Measurements from ENCODE around the gene SLC19A1.

SLC19A1 gene

DNA sequence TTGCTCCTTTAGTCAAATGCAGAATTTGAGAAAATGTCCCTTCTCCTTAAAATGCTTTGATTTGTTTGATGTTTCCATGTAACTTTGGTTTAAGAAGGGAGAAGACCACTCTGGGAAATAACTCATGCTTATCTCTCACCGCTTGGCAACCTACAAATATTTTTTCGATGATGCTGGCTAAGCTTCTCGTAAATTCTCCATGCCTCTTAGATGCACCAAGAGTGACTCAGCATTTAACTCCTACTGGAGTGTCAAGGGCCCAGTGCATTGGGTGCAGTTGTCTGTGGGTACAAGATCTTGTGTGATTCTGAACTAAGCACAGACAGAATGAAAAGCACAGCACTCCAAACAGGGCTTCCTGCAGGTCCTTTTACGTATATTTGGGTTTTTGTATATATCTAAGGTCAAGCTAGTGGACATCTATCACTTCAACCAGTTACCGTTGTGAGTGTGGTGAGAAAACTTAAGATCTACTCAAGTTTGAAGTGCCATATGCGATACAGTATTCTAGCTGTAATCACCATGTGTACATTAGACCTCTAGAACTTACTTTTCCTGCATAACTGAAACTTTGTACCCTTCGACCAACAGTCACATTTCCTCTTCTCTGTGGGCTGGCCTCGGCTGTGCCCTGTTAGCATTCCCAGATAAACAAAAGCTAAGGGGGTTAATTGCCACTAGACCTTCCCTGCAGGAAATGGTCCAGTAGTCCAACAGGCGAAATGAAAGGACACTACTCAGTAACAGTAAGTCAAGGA lies 81.5 kb downstream of the SLC19A1 start:
- no peak overlapping the region for H4K91ac ChIP-seq (ENCODE audit: low read length)
- peaks cover 11% of the 10 kb centered on the region for H3K9me3 ChIP-seq (ENCODE audit: control insufficient read depth, low read length)
- no peaks in the 10 kb centered on the region for H3K27me3 ChIP-seq (ENCODE audit: control insufficient read depth in 1 of 2, insufficient read depth in 1 of 2, low read length in 2 of 2)
- H3K36me3 ChIP-seq (ENCODE audit: control insufficient read depth in 1 of 2, insufficient read depth in 2 of 2, low read depth in 1 of 2, low read length in 2 of 2), result peaks cover 0 to 77% of the 10 kb centered on the region in 2 experiments
- peak overlapping the region in 1 of 2 experiments; percentile 69 for H3K18ac ChIP-seq (ENCODE audit: low read depth in 1 of 2, low read length in 2 of 2)
- no peak overlapping the region for H3K9ac ChIP-seq (ENCODE audit: low read length)
- peaks cover 40% of the 10 kb centered on the region for H3K4me1 ChIP-seq (ENCODE audit: control insufficient read depth, insufficient read depth, low read depth, low read length)
- no peak overlapping the region for H4K8ac ChIP-seq (ENCODE audit: low read length)
- peak; percentile 91 for DNase-seq
- H2BK5ac ChIP-seq (ENCODE audit: low read depth, low read length, poor library complexity, severe bottlenecking), result no peak overlapping the region
- WGBS, result 12% methylated on average over 8 of the region's 9 CpGs
- no peak overlapping the region for H3K14ac ChIP-seq (ENCODE audit: low read length in 2 of 2)
- no peak overlapping the region for H3K4me3 ChIP-seq (ENCODE audit: insufficient read depth in 1 of 2, low read depth in 1 of 2, low read length in 2 of 2)
- no peak overlapping the region for H2AFZ ChIP-seq (ENCODE audit: low read depth, low read length)
- no peak overlapping the region for H3K4me2 ChIP-seq (ENCODE audit: low read length, poor library complexity, severe bottlenecking)
- H3K79me1 ChIP-seq (replicated peaks; ENCODE audit: low read length, poor library complexity, severe bottlenecking), result peaks cover 37% of the 10 kb centered on the region
- H2BK12ac ChIP-seq (ENCODE audit: low read length in 2 of 2), result no peak overlapping the region
- H2BK15ac ChIP-seq (ENCODE audit: low read depth, poor library complexity, severe bottlenecking), result no peak overlapping the region
- H3K27ac ChIP-seq (ENCODE audit: low read length, poor library complexity, severe bottlenecking), result peak overlapping the region; percentile 26
- H2BK120ac ChIP-seq (ENCODE audit: low read depth, low read length), result no peak overlapping the region
- H3K4ac ChIP-seq (ENCODE audit: low read depth in 1 of 2, low read length in 2 of 2), result no peak overlapping the region
- no peak overlapping the region for H2AK5ac ChIP-seq (ENCODE audit: low read length, severe bottlenecking)
- no peak overlapping the region for H3K23ac ChIP-seq (ENCODE audit: low read length in 2 of 2)

DNA sequence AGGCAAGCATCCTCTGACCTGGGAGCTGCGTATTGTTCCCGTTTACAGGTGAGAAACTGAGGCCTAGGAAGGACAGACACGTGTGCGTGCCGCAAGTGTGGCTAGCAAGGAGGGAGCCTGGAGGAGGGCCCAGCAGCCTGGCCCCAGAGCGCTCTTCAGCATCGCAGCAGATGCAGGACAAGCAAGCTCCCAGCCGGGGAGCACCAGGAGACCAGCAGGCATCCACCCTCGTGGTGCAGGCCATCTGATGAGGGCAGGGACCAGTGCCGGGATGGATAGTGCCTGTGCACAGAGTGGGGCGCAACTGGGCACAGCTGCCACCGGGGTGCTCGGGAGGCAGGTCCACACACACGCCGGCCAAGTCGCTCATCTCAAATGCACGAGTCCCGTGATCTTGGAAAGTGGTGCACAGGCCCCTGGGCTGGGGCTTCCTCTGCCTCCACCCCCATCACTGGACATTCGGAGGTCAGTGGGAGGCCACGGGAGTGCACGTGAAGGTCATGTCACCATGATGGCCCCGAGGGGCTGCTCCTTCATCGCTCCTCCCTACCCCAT lies 82.2 kb downstream of the SLC19A1 start:
- peak overlapping the region in 1 of 2 experiments; percentile 71 for H3K14ac ChIP-seq (ENCODE audit: low read length in 2 of 2)
- WGBS, result 87% methylated on average over 23 of the region's 23 CpGs

DNA sequence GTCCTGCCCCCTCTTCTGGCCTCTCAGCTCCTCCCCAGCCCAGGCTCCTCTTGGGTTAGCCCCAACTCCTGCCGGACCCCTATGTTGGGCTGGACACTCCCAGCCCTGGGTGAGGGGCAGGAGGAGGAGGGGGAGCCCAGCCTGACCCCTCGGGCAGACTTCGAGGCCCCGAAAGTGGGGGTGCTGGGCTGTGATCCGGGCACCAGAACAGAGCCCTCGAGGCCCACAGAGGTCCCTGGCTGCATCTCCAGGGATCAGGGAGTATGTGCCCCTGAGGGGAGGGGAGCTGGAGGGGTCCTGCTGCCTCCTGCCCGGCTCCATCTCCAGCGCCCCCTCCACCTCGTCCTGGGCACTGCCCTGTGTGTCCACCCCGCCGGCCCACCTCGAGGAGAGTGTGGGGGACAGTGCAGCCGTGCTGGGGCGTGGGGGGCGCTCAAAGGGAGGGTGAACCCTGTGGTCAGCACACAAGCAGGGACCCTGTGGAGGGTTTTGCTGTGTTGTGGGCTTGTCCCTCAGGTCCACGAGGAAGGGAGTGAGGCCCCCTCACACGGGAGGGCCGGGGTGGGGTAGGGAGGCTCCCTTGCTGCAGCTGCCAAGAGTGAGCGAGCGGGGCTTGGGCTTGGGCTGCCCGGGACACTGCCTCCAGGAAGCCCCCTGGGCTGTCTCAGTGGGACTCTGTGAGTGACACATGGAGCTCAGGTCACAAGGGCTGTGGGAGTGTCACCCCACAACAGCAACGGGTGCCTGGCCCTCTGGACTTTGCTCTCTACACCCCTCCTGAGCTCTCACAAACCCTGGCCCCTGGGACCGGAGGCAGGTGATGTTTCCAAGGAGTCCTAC lies 82.8 kb downstream of the SLC19A1 start:
- no peak overlapping the region for H3K4me2 ChIP-seq (ENCODE audit: low read length, poor library complexity, severe bottlenecking)
- no peak overlapping the region for H3K4me3 ChIP-seq (ENCODE audit: insufficient read depth in 1 of 2, low read depth in 1 of 2, low read length in 2 of 2)
- no peak overlapping the region for H2AK5ac ChIP-seq (ENCODE audit: low read length, severe bottlenecking)
- peak overlapping the region in 1 of 2 experiments; percentile 69 for H3K18ac ChIP-seq (ENCODE audit: low read depth in 1 of 2, low read length in 2 of 2)
- 92% methylated on average over 22 of the region's 23 CpGs for WGBS
- H2AFZ ChIP-seq (ENCODE audit: low read depth, low read length), result no peak overlapping the region
- H3K4ac ChIP-seq (ENCODE audit: low read depth in 1 of 2, low read length in 2 of 2), result no peak overlapping the region
- peaks cover 32% of the 10 kb centered on the region for H3K79me1 ChIP-seq (replicated peaks; ENCODE audit: low read length, poor library complexity, severe bottlenecking)
- H4K8ac ChIP-seq (ENCODE audit: low read length), result peak overlapping the region; percentile 12
- peaks cover 53% of the 10 kb centered on the region for H3K4me1 ChIP-seq (ENCODE audit: control insufficient read depth, insufficient read depth, low read depth, low read length)
- H3K9ac ChIP-seq (ENCODE audit: low read length), result no peak overlapping the region
- no peak overlapping the region for H2BK5ac ChIP-seq (ENCODE audit: low read depth, low read length, poor library complexity, severe bottlenecking)
- peak overlapping the region; percentile 6 for H2BK15ac ChIP-seq (ENCODE audit: low read depth, poor library complexity, severe bottlenecking)
- DNase-seq, result no peak
- H3K27me3 ChIP-seq (ENCODE audit: control insufficient read depth in 1 of 2, insufficient read depth in 1 of 2, low read length in 2 of 2), result peaks cover 0 to under 1% of the 10 kb centered on the region in 2 experiments
- peaks cover 11% of the 10 kb centered on the region for H3K9me3 ChIP-seq (ENCODE audit: control insufficient read depth, low read length)
- no peak overlapping the region for H3K27ac ChIP-seq (ENCODE audit: low read length, poor library complexity, severe bottlenecking)
- no peak overlapping the region for H3K23ac ChIP-seq (ENCODE audit: low read length in 2 of 2)
- H4K91ac ChIP-seq (ENCODE audit: low read length), result no peak overlapping the region
- H2BK120ac ChIP-seq (ENCODE audit: low read depth, low read length), result peak overlapping the region; percentile 36
- H3K14ac ChIP-seq (ENCODE audit: low read length in 2 of 2), result no peak overlapping the region
- H3K36me3 ChIP-seq (ENCODE audit: control insufficient read depth in 1 of 2, insufficient read depth in 2 of 2, low read depth in 1 of 2, low read length in 2 of 2), result peaks cover 0 to 79% of the 10 kb centered on the region in 2 experiments
- peak overlapping the region in 1 of 2 experiments; percentile 59 for H2BK12ac ChIP-seq (ENCODE audit: low read length in 2 of 2)

More for the DNA sequence above, 82.2 kb downstream of the SLC19A1 start:
- H2BK12ac ChIP-seq (ENCODE audit: low read length in 2 of 2), result peak overlapping the region in 1 of 2 experiments; percentile 43
- no peak overlapping the region for H2AFZ ChIP-seq (ENCODE audit: low read depth, low read length)
- H2AK5ac ChIP-seq (ENCODE audit: low read length, severe bottlenecking), result no peak overlapping the region
- H3K4me3 ChIP-seq (ENCODE audit: insufficient read depth in 1 of 2, low read depth in 1 of 2, low read length in 2 of 2), result no peak overlapping the region
- H3K4me1 ChIP-seq (ENCODE audit: control insufficient read depth, insufficient read depth, low read depth, low read length), result peaks cover 47% of the 10 kb centered on the region
- H3K9ac ChIP-seq (ENCODE audit: low read length), result no peak overlapping the region
- H4K8ac ChIP-seq (ENCODE audit: low read length), result no peak overlapping the region
- H3K18ac ChIP-seq (ENCODE audit: low read depth in 1 of 2, low read length in 2 of 2), result peak overlapping the region in 1 of 2 experiments; percentile 69
- no peak overlapping the region for H2BK120ac ChIP-seq (ENCODE audit: low read depth, low read length)
- H3K27ac ChIP-seq (ENCODE audit: low read length, poor library complexity, severe bottlenecking), result no peak overlapping the region
- no peak overlapping the region for H2BK15ac ChIP-seq (ENCODE audit: low read depth, poor library complexity, severe bottlenecking)
- no peaks in the 10 kb centered on the region for H3K27me3 ChIP-seq (ENCODE audit: control insufficient read depth in 1 of 2, insufficient read depth in 1 of 2, low read length in 2 of 2)
- no peak overlapping the region for H3K23ac ChIP-seq (ENCODE audit: low read length in 2 of 2)
- no peak overlapping the region for H2BK5ac ChIP-seq (ENCODE audit: low read depth, low read length, poor library complexity, severe bottlenecking)
- DNase-seq, result peak; percentile 24
- peaks cover 36% of the 10 kb centered on the region for H3K79me1 ChIP-seq (replicated peaks; ENCODE audit: low read length, poor library complexity, severe bottlenecking)
- H4K91ac ChIP-seq (ENCODE audit: low read length), result no peak overlapping the region
- peak overlapping the region in 1 of 2 experiments; percentile 6 for H3K4ac ChIP-seq (ENCODE audit: low read depth in 1 of 2, low read length in 2 of 2)
- H3K9me3 ChIP-seq (ENCODE audit: control insufficient read depth, low read length), result peaks cover 11% of the 10 kb centered on the region
- H3K36me3 ChIP-seq (ENCODE audit: control insufficient read depth in 1 of 2, insufficient read depth in 2 of 2, low read depth in 1 of 2, low read length in 2 of 2), result peaks cover 0 to 77% of the 10 kb centered on the region in 2 experiments
- no peak overlapping the region for H3K4me2 ChIP-seq (ENCODE audit: low read length, poor library complexity, severe bottlenecking)

Data from mesenchymal stem cell (in vitro differentiated cells and primary cell).